Activated naive CD4-positive, alpha-beta T cell treated with anti-CD3 and anti-CD28 coated beads, Interleukin-2, amount 50 U/mL, for 24 hours (primary cell): ENCODE data around the gene RAD54L2.

Experiments used
- H3K27ac Mint-ChIP-seq: one replicate; pipeline ENCODE4 v1.8.0; 2021; ENCODE audit warnings: mild to moderate bottlenecking, mixed read lengths
- H3K27me3 Mint-ChIP-seq: one replicate; pipeline ENCODE4 v1.8.0; 2021; ENCODE audit warnings: mixed read lengths
- H3K36me3 Mint-ChIP-seq: one replicate; pipeline ENCODE4 v1.8.0; 2021; ENCODE audit warnings: mixed read lengths
- H3K4me1 Mint-ChIP-seq: one replicate; pipeline ENCODE4 v1.8.0; 2021; ENCODE audit warnings: mixed read lengths
- H3K4me3 Mint-ChIP-seq: one replicate; pipeline ENCODE4 v1.8.0; 2021; ENCODE audit warnings: mild to moderate bottlenecking, mixed read lengths
- H3K9me3 Mint-ChIP-seq: one replicate; pipeline ENCODE4 v1.8.0; 2021; ENCODE audit warnings: mixed read lengths

RAD54L2 gene

DNA sequence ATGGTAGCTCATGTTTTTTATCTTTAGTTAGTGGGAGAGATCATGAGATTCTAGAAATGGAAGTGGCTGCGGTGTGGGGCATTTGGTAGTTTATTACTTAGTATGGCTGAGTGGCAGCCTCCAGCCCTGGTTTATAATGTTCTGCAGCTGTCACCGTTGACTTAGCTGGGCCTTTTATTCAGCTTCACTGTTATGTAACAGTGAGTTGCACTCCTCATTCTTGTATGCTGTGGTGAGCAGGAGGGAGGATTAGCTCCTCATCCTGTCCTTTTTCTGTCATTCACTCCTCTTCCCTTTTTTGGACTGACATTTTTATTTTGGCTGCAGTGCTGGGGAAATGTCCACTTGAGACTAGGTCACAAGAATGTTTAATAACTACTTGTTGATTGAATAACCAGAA is 29.5 kb downstream of the RAD54L2 start:
- H3K27ac Mint-ChIP-seq, result no peak overlapping the region
- peaks cover 14% of the 10 kb centered on the region for H3K36me3 Mint-ChIP-seq
- H3K4me3 Mint-ChIP-seq, result peak overlapping the region; percentile 26
- no peaks in the 10 kb centered on the region for H3K9me3 Mint-ChIP-seq
- no peaks in the 10 kb centered on the region for H3K27me3 Mint-ChIP-seq
- H3K4me1 Mint-ChIP-seq, result peaks cover 33% of the 10 kb centered on the region

DNA sequence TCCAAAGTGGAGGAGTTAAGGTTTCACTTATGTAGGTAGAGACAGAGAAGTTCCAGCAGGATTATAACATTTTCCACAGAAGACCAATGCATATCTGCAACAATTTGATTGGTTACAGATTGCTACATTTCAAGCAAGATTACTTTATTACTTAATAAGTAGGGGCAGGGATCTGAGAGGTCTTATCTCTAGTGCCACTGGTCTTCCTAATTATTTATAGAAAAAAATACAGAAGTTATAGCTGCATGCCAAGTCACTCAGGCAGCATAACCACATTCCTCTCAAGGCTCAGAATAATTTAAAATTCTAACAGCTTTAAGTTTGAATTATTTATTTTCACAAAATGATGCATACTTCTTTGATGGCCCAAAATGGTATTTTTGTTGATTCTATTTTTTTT is 30.5 kb downstream of the RAD54L2 start:
- peaks cover 15% of the 10 kb centered on the region for H3K36me3 Mint-ChIP-seq
- no peak overlapping the region for H3K27ac Mint-ChIP-seq
- no peaks in the 10 kb centered on the region for H3K9me3 Mint-ChIP-seq
- no peaks in the 10 kb centered on the region for H3K27me3 Mint-ChIP-seq
- H3K4me3 Mint-ChIP-seq, result no peak overlapping the region
- peaks cover 23% of the 10 kb centered on the region for H3K4me1 Mint-ChIP-seq

DNA sequence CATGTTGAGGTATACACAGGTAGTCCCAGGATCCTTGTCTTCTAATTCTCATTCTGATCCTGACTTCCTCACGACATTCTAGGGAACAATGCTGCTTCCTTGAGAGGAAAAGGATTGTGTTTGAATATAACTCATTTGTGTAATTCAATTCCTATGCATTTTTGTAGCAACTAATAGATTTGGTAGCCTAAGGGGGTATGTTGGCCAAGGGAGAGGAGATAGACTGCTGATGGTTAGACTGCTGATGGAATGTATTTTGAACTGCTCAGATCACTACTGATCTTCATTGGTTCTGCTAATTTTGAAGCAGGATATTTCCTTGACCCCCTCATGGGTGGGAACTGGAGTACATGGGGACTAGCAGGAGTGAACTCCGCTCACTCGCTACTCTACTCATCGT is 39.7 kb downstream of the RAD54L2 start:
- Mint-ChIP-seq H3K4me1 (peaks cover 36% of the 10 kb centered on the region), H3K27ac (no peak overlapping the region), H3K4me3 (no peak overlapping the region), H3K36me3 (peaks cover 14% of the 10 kb centered on the region), H3K27me3 (no peaks in the 10 kb centered on the region), H3K9me3 (no peaks in the 10 kb centered on the region)

DNA sequence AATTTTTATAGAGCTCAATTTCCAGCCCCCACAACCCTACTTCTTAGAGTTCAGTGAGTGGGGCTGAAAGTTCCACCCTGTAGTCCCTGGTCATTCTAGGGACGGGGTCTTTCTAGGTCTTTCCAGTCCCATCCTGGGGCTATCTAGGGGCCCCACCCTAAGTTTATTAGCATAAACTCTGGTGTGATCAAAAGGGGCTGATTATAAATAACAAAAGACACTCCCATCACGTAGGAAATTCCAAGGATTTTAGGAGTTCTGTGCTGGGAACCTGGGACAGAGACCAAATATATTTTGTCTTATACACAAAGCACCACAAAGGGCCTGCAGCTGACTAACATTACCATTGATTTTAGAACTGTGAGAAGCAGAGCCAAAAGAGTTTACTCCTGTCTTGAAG is 41.9 kb downstream of the RAD54L2 start:
- Mint-ChIP-seq H3K27me3 (no peaks in the 10 kb centered on the region), H3K27ac (no peak overlapping the region), H3K9me3 (no peaks in the 10 kb centered on the region), H3K36me3 (peaks cover 13% of the 10 kb centered on the region), H3K4me3 (no peak overlapping the region), H3K4me1 (peaks cover 34% of the 10 kb centered on the region)

- Mint-ChIP-seq H3K4me1 (peaks cover 24% of the 10 kb centered on the region), H3K4me3 (no peak overlapping the region), H3K27ac (peak overlapping the region; percentile 62), H3K9me3 (no peaks in the 10 kb centered on the region), H3K27me3 (no peaks in the 10 kb centered on the region), H3K36me3 (peaks cover 13% of the 10 kb centered on the region)
Observed at GRCh38 chr3:51581524-51581923, 43.0 kb downstream of the RAD54L2 start.

GRCh38 chr3:51585197-51585596 is 46.7 kb downstream of the RAD54L2 start:
- H3K27ac Mint-ChIP-seq, result no peak overlapping the region
- H3K9me3 Mint-ChIP-seq, result no peaks in the 10 kb centered on the region
- H3K27me3 Mint-ChIP-seq, result no peaks in the 10 kb centered on the region
- no peak overlapping the region for H3K4me3 Mint-ChIP-seq
- H3K4me1 Mint-ChIP-seq, result peaks cover 18% of the 10 kb centered on the region
- H3K36me3 Mint-ChIP-seq, result peaks cover 12% of the 10 kb centered on the region

DNA sequence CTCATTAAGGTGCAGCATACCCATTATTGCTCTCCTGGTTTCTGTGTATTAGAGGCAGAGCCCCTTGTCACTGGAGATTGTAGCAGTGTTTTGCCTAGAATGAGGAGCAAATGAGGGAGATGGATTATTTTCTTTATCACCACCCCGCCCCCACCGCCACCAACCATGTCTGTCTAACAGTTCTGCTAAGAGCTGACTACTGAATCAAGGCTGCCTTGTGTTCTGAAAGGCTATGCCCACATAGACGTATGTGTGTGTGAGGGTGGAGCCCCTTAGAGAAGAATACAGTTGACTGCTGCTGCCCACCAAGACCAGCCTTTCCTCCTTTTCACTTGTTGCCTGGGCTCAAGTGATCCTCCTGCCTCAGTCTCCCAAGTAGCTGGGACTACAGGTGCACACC is 47.4 kb downstream of the RAD54L2 start:
- Mint-ChIP-seq H3K4me1 (peaks cover 18% of the 10 kb centered on the region), H3K36me3 (peaks cover 14% of the 10 kb centered on the region), H3K27ac (no peak overlapping the region), H3K9me3 (no peaks in the 10 kb centered on the region), H3K4me3 (no peak overlapping the region), H3K27me3 (no peaks in the 10 kb centered on the region)
